ENCODE results near the gene DPP4.

GRCh38 chr2:162072181-162072702 is 1.8 kb downstream of the DPP4 start:
- no peak for TF ChIP-seq EZH2 (IDR thresholded peaks at IDR 0.05; ENCODE audit: insufficient read depth, poor library complexity, severe bottlenecking)
- TF ChIP-seq EZH2phosphoT487 (IDR thresholded peaks at IDR 0.05; ENCODE audit: insufficient read depth, low read depth), result no peak
